ENCODE results near the gene OR5M10.
"Not testable (repeated sequence)": the region's sequence is repeated elsewhere in the genome, so short reads cannot be mapped to it uniquely, and the experiment has no call there.

OR5M10 gene

DNA sequence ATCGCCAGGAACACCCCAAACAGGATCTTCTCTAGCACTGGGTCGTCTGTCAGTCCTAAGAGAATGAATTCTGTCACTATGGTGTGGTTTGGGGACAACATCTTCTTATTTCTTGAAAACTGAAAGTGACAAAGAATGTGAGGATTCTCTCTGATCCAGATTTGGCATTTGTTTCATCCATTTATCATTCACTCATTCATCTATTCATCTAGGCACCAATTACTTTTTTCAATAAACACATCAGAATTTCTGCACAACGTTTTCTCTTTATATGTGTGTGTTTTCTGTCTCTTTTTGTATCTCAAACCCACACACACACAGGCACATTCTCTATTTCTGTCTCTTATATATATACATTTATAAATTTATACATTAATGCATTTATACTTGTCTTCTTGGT, at the start of gene OR5M10:
Gene OR5M10 (minus strand): TSS at position 101 of the 400 bp plus-strand sequence. CDS start 0 bp downstream, at position 101.
- in situ Hi-C loops (cut with MboI; ENCODE audit: low sequenced_read_pairs): no loop called here
- no peaks in the 10 kb centered on the region for H3K9me3 ChIP-seq
- no peak within 1 kb of the TSS for H3K4me3 ChIP-seq
- H3K27me3 ChIP-seq (ENCODE audit: low read depth): no peaks in the 10 kb centered on the region
- no peak for DNase-seq (ENCODE audit: low spot score in 2 of 2)
- no peaks in the 10 kb centered on the region for H3K4me1 ChIP-seq
- no peaks in the 10 kb centered on the region for H3K36me3 ChIP-seq (replicated peaks)

DNA sequence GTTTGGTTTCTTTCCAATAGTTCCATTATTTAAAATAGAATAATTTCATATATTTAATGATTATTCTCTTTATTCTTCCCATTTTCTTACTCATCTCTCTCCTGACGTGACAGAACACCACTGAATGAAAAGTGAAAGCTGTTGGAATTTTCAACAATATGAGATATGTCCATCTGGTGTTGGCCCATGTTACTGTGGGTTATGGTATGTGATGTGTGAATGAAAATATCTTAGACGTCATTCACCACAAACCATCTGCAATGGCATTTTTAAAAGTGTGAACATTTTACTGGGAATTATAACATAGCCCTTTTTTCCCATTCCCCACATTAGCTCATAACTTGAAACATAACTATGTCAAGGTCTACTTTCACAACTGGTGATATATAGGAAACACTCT, 48.4 kb upstream of the OR5M10 start:
- in situ Hi-C loops (cut with MboI; ENCODE audit: low sequenced_read_pairs): no loop called here
- Histone ChIP-seq H3K4me1 (no peaks in the 10 kb centered on the region), H3K27me3 (ENCODE audit: low read depth) (no peaks in the 10 kb centered on the region), H3K4me3 (no peak overlapping the region), H3K9me3 (no peaks in the 10 kb centered on the region), H3K36me3 (replicated peaks) (no peaks in the 10 kb centered on the region)
- DNase-seq (ENCODE audit: low spot score in 2 of 2): no peak

DNA sequence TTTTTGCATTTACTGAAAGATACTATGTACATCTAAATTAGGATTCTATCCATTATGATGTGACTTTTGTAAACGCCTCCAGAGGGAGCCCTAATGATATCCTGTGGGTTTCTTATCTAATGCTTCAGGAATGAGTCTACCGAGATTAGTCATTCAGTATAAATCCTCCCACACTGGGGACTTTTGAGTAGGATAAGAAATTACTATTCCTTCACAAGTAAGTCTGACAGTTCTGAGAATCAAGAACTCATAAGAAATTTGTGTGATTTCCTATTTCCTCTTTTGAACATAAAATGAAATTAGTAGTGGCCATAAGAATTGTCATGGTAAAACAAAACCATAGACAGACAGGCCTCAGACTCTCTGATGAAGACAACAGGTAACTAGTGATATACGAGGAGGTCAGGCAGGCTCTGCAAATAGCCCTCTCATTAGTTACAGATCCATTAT, 47.2 kb upstream of the OR5M10 start:
- H3K4me3 ChIP-seq: no peak overlapping the region
- no peak for DNase-seq (ENCODE audit: low spot score in 2 of 2)
- H3K36me3 ChIP-seq (replicated peaks): no peaks in the 10 kb centered on the region
- no peaks in the 10 kb centered on the region for H3K27me3 ChIP-seq (ENCODE audit: low read depth)
- in situ Hi-C loops (cut with MboI; ENCODE audit: low sequenced_read_pairs): no loop called here
- no peaks in the 10 kb centered on the region for H3K9me3 ChIP-seq
- no peaks in the 10 kb centered on the region for H3K4me1 ChIP-seq

GRCh38 chr11:56611174-56611573, 33.7 kb upstream of the OR5M10 start:
- no peaks in the 10 kb centered on the region for H3K9me3 ChIP-seq
- H3K4me1 ChIP-seq: no peaks in the 10 kb centered on the region
- H3K27me3 ChIP-seq (ENCODE audit: low read depth): no peaks in the 10 kb centered on the region
- in situ Hi-C loops (cut with MboI; ENCODE audit: low sequenced_read_pairs): no loop called here
- H3K4me3 ChIP-seq: no peak overlapping the region
- H3K36me3 ChIP-seq (replicated peaks): no peaks in the 10 kb centered on the region
- DNase-seq (ENCODE audit: low spot score in 2 of 2): no peak

- H3K36me3 ChIP-seq (replicated peaks); H3K27me3 ChIP-seq (ENCODE audit: low read depth); H3K4me3 ChIP-seq; in situ Hi-C loops (cut with MboI; ENCODE audit: low sequenced_read_pairs); H3K9me3 ChIP-seq; DNase-seq (ENCODE audit: low spot score in 2 of 2); H3K4me1 ChIP-seq: not testable (repeated sequence)
Observed at GRCh38 chr11:56592088-56592717, 14.7 kb upstream of the OR5M10 start.

DNA sequence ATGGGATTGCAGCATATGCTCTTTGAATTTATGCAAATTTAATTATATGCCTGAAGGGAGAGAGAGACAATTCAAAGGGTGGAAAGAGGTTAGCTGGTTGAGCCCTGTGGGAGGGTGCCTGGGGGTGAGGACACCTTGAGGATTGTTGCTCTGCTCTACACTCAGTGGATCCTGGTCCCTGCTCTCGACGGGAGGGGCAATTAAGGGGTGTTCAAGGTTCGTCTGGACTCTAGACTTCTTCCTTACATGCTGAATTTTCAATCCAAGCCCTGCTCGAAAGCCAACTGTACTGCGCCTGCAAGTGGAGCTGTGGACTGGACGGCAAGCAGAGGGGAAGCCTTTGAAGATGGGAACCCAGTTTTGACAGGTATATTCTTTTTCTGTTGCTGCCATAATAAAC, 18.9 kb downstream of the OR5M10 start:
- DNase-seq (ENCODE audit: low spot score in 2 of 2): no peak
- in situ Hi-C loops (cut with MboI; ENCODE audit: low sequenced_read_pairs): no loop called here
- no peaks in the 10 kb centered on the region for H3K27me3 ChIP-seq (ENCODE audit: low read depth)
- no peaks in the 10 kb centered on the region for H3K36me3 ChIP-seq (replicated peaks)
- H3K4me3 ChIP-seq: no peak overlapping the region
- no peaks in the 10 kb centered on the region for H3K4me1 ChIP-seq
- H3K9me3 ChIP-seq: no peaks in the 10 kb centered on the region

- H3K36me3 ChIP-seq (replicated peaks); H3K4me1 ChIP-seq; H3K4me3 ChIP-seq; H3K27me3 ChIP-seq (ENCODE audit: low read depth); in situ Hi-C loops (cut with MboI; ENCODE audit: low sequenced_read_pairs); H3K9me3 ChIP-seq; DNase-seq (ENCODE audit: low spot score in 2 of 2): not testable (repeated sequence)
Observed at GRCh38 chr11:56554691-56555090, 22.8 kb downstream of the OR5M10 start.

GRCh38 chr11:56545531-56545930, 32.0 kb downstream of the OR5M10 start:
- Histone ChIP-seq H3K9me3 (no peaks in the 10 kb centered on the region), H3K36me3 (replicated peaks) (no peaks in the 10 kb centered on the region), H3K4me3 (no peak overlapping the region), H3K4me1 (no peaks in the 10 kb centered on the region), H3K27me3 (ENCODE audit: low read depth) (no peaks in the 10 kb centered on the region)
- in situ Hi-C loops (cut with MboI; ENCODE audit: low sequenced_read_pairs): no loop called here
- no peak for DNase-seq (ENCODE audit: low spot score in 2 of 2)

DNA sequence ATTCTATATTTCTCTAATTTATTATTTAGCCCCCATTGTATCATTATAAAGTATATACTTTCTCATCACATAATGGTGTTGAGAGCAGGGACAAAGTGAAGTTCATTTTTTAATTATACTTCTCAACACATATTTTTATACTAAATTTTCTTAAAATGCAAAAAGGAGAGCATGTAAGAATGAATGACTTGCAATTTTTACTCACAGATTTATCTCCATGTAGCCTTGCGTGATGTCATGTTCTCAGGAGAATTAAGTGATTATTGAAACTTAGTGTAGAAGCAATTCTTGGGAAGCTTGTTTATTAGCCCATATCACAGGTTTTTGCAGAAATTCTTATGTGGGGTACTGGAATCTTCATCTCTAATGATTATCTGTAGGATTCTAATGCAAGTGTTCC, 33.8 kb downstream of the OR5M10 start:
- Histone ChIP-seq H3K9me3 (no peaks in the 10 kb centered on the region; the same call in 1 of the 2 replicates), H3K4me3 (no peak overlapping the region), H3K36me3 (replicated peaks) (no peaks in the 10 kb centered on the region), H3K27me3 (ENCODE audit: low read depth) (no peaks in the 10 kb centered on the region), H3K4me1 (no peaks in the 10 kb centered on the region)
- no peak for DNase-seq (ENCODE audit: low spot score in 2 of 2)
- in situ Hi-C loops (cut with MboI; ENCODE audit: low sequenced_read_pairs): no loop called here

- Histone ChIP-seq H3K36me3 (replicated peaks) (no peaks in the 10 kb centered on the region), H3K4me1 (no peaks in the 10 kb centered on the region), H3K27me3 (ENCODE audit: low read depth) (no peaks in the 10 kb centered on the region), H3K9me3 (no peaks in the 10 kb centered on the region; the same call in 1 of the 2 replicates), H3K4me3 (no peak within 1 kb of the TSS)
- DNase-seq (ENCODE audit: low spot score in 2 of 2): no peak
- in situ Hi-C loops (cut with MboI; ENCODE audit: low sequenced_read_pairs): no loop called here
Observed at GRCh38 chr11:56543157-56543556, 34.4 kb downstream of the OR5M10 start, which contains the start of gene OR5M11. TSS of gene OR5M11 (minus strand) at chr11:56543257. CDS start at chr11:56543257, 0 bp downstream.

- Histone ChIP-seq H3K36me3 (replicated peaks) (no peaks in the 10 kb centered on the region), H3K4me3 (no peak overlapping the region), H3K27me3 (ENCODE audit: low read depth) (no peaks in the 10 kb centered on the region), H3K9me3 (no peaks in the 10 kb centered on the region), H3K4me1 (no peaks in the 10 kb centered on the region)
- in situ Hi-C loops (cut with MboI; ENCODE audit: low sequenced_read_pairs): no loop called here
- no peak for DNase-seq (ENCODE audit: low spot score in 2 of 2)
Observed at GRCh38 chr11:56533054-56533740, 44.3 kb downstream of the OR5M10 start.

DNA sequence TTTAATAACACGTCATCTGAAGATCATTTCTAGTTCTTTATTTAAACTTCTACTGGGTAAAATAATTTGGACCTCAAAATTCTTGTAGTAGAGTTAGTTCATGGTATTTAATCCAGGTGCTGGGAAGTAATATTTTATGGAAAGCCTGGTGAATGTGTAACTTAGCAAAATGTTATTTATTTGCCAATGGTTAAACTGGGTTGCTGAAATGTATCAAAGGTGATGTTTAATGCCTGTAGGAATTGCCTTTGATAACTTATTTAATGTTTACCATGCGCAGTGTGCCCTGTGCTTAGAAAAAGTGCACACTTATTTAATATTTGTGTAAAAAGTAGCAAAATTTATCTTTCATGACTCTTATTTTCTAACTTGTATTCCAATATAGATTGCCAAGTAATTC, 45.7 kb downstream of the OR5M10 start:
- H3K4me3 ChIP-seq: no peak overlapping the region
- DNase-seq (ENCODE audit: low spot score in 2 of 2): no peak
- no peaks in the 10 kb centered on the region for H3K9me3 ChIP-seq
- no peaks in the 10 kb centered on the region for H3K4me1 ChIP-seq
- no peaks in the 10 kb centered on the region for H3K36me3 ChIP-seq (replicated peaks)
- no peaks in the 10 kb centered on the region for H3K27me3 ChIP-seq (ENCODE audit: low read depth)
- in situ Hi-C loops (cut with MboI; ENCODE audit: low sequenced_read_pairs): no loop called here

Data from HAP-1 (cell line).